ENCODE measurements around the gene GRID1.
"Not testable (repeated sequence)": the region's sequence is repeated elsewhere in the genome, so short reads cannot be mapped to it uniquely, and the experiment has no call there.

The GRID1 gene

GRCh38 chr10:86391986-86392722 is 25.6 kb upstream of the GRID1 start:
- no peak for TF ChIP-seq CTCF (IDR thresholded peaks at IDR 0.05; ENCODE audit: insufficient read depth, missing control alignments)
- FAIRE-seq (no peak), DNase-seq (ENCODE audit: insufficient read length, low spot score) (no peak)

- no peak for DNase-seq (ENCODE audit: insufficient read length, low spot score)
- FAIRE-seq: no peak
- no peak for TF ChIP-seq CTCF (IDR thresholded peaks at IDR 0.05; ENCODE audit: insufficient read depth, missing control alignments)
Measured at GRCh38 chr10:86391236-86391840, 24.7 kb upstream of the GRID1 start.

- DNase-seq (ENCODE audit: insufficient read length, low spot score) (no peak), FAIRE-seq (no peak)
- no peak for TF ChIP-seq CTCF (IDR thresholded peaks at IDR 0.05; ENCODE audit: insufficient read depth, missing control alignments)
Measured at GRCh38 chr10:86390337-86391120, 23.9 kb upstream of the GRID1 start.

GRCh38 chr10:86389441-86390193 is 23.0 kb upstream of the GRID1 start:
- FAIRE-seq (no peak), DNase-seq (ENCODE audit: insufficient read length, low spot score) (no peak)
- TF ChIP-seq CTCF (IDR thresholded peaks at IDR 0.05; ENCODE audit: insufficient read depth, missing control alignments): no peak

GRCh38 chr10:86389109-86389440 is 22.5 kb upstream of the GRID1 start:
- not testable (repeated sequence) for FAIRE-seq; DNase-seq (ENCODE audit: insufficient read length, low spot score)

- FAIRE-seq: no peak
- no peak for TF ChIP-seq CTCF (IDR thresholded peaks at IDR 0.05; ENCODE audit: insufficient read depth, missing control alignments)
- DNase-seq (ENCODE audit: insufficient read length, low spot score): no peak
Measured at GRCh38 chr10:86388119-86388704, 21.6 kb upstream of the GRID1 start.
